ENCODE measurements around the gene PAOX.
"Not testable (repeated sequence)": the region's sequence is repeated elsewhere in the genome, so short reads cannot be mapped to it uniquely, and the experiment has no call there.

The PAOX gene

DNA sequence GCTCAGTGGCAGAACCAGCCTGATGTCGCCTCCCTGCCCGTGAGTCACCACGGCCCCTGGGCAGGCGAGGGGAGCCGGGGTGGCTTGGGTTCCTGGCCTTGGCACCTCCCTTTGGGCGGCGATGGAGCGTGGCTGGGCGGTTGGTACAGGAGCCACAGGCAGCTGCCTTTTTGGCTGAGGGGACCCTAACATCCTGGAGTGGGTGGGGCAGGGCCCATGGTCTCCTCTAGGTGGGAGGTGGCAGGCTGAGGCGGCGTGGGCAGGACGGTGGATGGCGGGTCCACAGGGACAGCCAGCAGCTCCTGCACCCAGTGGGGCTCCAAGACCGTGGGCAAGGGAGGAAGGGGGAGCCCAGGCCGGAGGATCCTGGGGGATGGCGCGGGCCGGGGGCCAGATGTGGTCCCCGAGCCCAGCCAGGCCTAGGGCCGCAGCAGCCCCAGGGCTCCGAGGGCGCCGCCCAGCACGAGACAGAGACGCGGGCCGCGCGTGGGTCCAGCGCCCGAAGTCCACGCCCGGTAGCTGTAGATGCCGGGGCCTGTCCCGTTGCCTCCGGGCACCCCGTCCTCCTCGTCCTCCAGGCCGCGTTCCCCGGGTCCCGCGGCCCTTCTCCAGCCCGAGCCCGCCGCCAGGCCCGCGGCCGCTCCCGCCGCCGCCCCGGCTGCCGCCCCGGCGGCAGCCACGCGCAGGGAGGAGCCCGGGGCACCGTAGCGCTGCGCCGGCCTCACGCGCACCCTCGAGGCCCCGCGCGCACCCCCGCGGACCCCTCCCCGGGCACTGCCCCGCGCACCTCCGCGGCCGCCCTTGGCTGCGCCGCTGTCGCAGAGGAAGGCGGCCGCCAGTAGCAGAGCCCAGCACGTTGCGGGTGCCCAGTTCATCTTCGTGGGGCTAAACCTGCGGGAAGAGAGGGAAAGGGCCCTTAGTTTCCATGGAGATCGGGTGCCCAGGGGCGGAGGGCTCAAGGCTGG is 44.0 kb downstream of the PAOX start:
- Histone ChIP-seq H3K9ac (ENCODE audit: low read length) (no peak overlapping the region), H3K9me3 (ENCODE audit: control insufficient read depth, low read length) (no peaks in the 10 kb centered on the region), H3K4me3 (ENCODE audit: low read length) (no peak overlapping the region), H3K36me3 (ENCODE audit: control insufficient read depth, insufficient read depth, low read length) (no peaks in the 10 kb centered on the region), H3K27me3 (ENCODE audit: control insufficient read depth, insufficient read depth, low read length) (peaks cover 13% of the 10 kb centered on the region), H3K4me1 (ENCODE audit: control insufficient read depth, insufficient read depth, low read length) (no peaks in the 10 kb centered on the region)

DNA sequence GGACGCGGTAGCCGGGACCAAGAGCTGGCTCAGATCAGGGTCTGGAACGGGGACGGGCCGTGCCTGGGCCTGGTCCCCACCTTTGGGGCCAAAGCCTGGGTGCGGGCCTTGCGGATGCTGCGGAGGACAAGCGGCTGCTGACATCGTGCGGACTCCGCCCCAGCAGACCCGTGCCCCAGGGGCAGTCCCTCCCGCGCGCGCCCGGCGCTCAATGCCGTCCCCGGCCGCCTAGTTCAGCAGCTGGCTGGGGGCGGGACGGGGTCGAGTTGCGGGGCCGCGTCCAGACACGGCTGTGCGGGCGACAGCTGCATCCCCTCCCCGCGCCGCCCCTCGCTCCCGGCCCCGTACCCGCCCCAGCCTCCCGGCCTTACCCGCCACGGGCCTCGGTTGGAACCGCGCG is 45.0 kb downstream of the PAOX start:
- H3K36me3 ChIP-seq (ENCODE audit: control insufficient read depth, insufficient read depth, low read length); H3K4me1 ChIP-seq (ENCODE audit: control insufficient read depth, insufficient read depth, low read length); H3K9ac ChIP-seq (ENCODE audit: low read length); H3K4me3 ChIP-seq (ENCODE audit: low read length); H3K9me3 ChIP-seq (ENCODE audit: control insufficient read depth, low read length): not testable (repeated sequence)
- H3K27me3 ChIP-seq (ENCODE audit: control insufficient read depth, insufficient read depth, low read length): peaks cover 13% of the 10 kb centered on the region

DNA sequence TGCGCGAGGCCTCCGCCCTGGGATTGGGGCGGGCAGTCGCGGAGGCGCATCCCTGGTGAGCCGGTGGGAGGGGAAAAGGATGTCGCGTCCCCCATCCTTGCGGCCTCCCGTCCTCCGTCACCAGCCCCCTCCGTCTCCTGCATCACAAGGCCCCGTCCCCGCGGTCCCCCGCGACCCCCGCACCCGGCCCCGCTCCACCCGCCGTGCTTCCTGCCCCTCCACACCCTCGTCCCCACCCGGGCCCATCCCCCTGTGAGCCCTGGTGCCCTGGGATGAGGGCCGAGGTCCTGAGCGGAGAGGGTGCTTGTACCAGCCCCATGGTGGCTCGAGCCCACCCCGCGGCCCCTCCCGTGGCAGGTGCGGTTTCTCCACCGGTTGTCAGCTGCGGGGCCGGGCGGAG is 45.5 kb downstream of the PAOX start, which contains the start of gene SPRN:
Gene SPRN, minus strand, starts transcription at position 25 of the 400 bp plus-strand sequence. CDS start 944 bp downstream, outside the sequence.
- H3K4me1 ChIP-seq (ENCODE audit: control insufficient read depth, insufficient read depth, low read length); H3K4me3 ChIP-seq (ENCODE audit: low read length); H3K36me3 ChIP-seq (ENCODE audit: control insufficient read depth, insufficient read depth, low read length): not testable (repeated sequence)

DNA sequence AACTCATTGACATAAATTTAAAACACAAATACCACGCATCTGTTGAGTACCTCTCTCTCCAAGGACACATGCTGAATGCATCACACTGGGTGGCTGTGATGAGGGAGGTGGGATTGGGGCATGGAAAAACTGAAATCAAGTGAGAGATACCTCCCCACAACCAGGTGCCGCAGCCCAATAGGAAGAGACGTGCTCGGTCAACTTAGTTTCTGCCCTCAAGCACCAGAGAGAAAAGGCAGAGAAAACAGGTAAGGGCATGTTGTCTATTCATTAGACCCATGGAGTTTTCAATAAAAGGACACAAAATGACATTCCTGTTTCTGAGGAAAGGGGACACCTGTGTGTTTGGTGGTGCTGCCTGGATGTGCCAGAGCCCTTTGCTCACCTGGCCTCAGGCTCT is 50.5 kb downstream of the PAOX start:
- not testable (repeated sequence) for H3K4me1 ChIP-seq (ENCODE audit: control insufficient read depth, insufficient read depth, low read length); H3K4me3 ChIP-seq (ENCODE audit: low read length); H3K9ac ChIP-seq (ENCODE audit: low read length); H3K36me3 ChIP-seq (ENCODE audit: control insufficient read depth, insufficient read depth, low read length); H3K9me3 ChIP-seq (ENCODE audit: control insufficient read depth, low read length); H3K27me3 ChIP-seq (ENCODE audit: control insufficient read depth, insufficient read depth, low read length)

More for the DNA sequence above, 45.5 kb downstream of the PAOX start, which contains the start of gene SPRN:
- H3K9me3 ChIP-seq (ENCODE audit: control insufficient read depth, low read length); H3K9ac ChIP-seq (ENCODE audit: low read length): not testable (repeated sequence)
- peaks cover 13% of the 10 kb centered on the region for H3K27me3 ChIP-seq (ENCODE audit: control insufficient read depth, insufficient read depth, low read length)

DNA sequence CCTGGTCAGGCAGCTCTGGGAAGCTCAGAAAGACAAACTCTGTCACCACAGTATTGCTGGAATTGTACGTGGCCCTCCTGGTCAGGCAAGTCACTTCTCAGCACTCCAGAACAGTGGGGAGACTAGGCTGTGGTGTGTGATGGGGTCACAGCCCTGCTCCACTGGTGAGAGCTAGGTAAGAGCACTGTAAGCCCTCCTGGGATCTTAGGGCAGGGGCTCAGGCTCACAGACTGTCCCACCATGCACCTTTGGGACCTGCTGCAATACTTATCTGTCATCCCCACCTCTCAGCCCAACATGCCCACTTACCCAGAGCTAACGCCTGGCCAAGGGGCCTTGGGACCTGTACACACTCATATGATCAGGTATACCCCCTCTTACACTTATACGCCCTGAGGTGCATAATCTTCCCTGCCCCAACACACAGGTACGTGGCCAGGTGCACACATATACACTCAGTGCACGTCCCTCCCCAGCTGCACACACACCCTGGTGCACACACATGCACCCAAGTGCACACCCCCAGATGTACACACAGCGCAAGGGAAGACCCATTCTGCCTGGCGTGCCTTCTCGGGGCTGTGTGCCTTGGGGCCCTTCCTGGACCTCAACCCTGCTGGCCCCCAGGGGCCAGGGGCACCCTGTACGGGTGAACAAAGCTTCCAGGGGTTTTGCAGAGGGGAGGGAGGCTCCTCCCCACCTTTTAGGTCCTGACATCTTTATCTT is 53.0 kb downstream of the PAOX start:
- not testable (repeated sequence) for H3K27me3 ChIP-seq (ENCODE audit: control insufficient read depth, insufficient read depth, low read length); H3K9me3 ChIP-seq (ENCODE audit: control insufficient read depth, low read length); H3K4me1 ChIP-seq (ENCODE audit: control insufficient read depth, insufficient read depth, low read length); H3K4me3 ChIP-seq (ENCODE audit: low read length); H3K36me3 ChIP-seq (ENCODE audit: control insufficient read depth, insufficient read depth, low read length); H3K9ac ChIP-seq (ENCODE audit: low read length)

DNA sequence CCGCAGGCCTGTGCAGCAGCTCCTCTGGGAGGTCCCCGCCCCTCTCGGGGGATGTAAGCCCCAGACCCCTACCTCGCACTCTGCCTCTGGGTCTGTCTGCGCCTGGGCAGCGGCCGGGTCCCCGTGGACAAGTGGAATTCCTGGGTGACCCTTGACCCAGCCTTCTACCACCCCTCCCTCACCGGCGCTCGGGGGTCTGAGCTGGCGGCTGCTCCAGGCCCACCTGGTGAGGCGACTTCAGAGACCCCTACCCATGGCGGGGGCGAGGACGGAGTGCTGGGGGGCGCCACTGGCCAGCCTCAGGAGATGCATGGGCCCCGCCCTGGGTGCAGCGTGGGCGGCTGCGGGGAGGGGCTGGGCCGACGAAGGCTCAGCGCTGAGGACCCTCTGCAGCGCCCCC is 53.7 kb downstream of the PAOX start:
- H3K4me3 ChIP-seq (ENCODE audit: low read length); H3K4me1 ChIP-seq (ENCODE audit: control insufficient read depth, insufficient read depth, low read length); H3K9ac ChIP-seq (ENCODE audit: low read length); H3K36me3 ChIP-seq (ENCODE audit: control insufficient read depth, insufficient read depth, low read length); H3K9me3 ChIP-seq (ENCODE audit: control insufficient read depth, low read length); H3K27me3 ChIP-seq (ENCODE audit: control insufficient read depth, insufficient read depth, low read length): not testable (repeated sequence)

DNA sequence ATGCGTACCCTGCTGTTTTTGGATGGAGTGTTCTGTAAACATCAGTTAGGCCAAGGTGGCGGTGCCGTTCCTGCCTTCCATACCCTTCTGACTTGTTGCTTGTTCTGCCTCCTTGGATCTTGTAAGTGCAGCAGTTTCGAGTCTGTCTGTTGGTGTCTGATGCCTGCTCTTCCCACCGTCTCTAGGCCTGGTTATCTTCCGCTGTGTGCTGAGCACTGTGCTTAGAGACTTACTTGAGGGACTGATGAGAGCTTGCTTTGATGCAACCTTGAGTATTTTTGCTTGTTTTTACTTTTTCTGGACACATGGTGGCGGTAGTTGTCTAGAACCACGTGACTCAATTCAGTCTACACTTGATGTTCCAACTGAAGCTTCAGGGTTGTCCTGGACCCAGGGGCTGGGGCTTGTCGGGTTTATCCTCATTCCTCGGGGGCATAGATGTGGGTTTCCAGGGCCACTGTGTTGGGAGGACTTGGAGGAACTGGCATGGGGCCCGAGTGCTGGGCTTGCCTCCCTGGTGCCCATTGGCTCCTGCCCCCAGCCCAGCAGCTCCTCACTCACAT is 59.7 kb downstream of the PAOX start:
- Histone ChIP-seq H3K27me3 (ENCODE audit: control insufficient read depth, insufficient read depth, low read length) (no peaks in the 10 kb centered on the region), H3K9me3 (ENCODE audit: control insufficient read depth, low read length) (no peaks in the 10 kb centered on the region), H3K9ac (ENCODE audit: low read length) (no peak overlapping the region), H3K4me1 (ENCODE audit: control insufficient read depth, insufficient read depth, low read length) (no peaks in the 10 kb centered on the region), H3K36me3 (ENCODE audit: control insufficient read depth, insufficient read depth, low read length) (no peaks in the 10 kb centered on the region), H3K4me3 (ENCODE audit: low read length) (no peak overlapping the region)

DNA sequence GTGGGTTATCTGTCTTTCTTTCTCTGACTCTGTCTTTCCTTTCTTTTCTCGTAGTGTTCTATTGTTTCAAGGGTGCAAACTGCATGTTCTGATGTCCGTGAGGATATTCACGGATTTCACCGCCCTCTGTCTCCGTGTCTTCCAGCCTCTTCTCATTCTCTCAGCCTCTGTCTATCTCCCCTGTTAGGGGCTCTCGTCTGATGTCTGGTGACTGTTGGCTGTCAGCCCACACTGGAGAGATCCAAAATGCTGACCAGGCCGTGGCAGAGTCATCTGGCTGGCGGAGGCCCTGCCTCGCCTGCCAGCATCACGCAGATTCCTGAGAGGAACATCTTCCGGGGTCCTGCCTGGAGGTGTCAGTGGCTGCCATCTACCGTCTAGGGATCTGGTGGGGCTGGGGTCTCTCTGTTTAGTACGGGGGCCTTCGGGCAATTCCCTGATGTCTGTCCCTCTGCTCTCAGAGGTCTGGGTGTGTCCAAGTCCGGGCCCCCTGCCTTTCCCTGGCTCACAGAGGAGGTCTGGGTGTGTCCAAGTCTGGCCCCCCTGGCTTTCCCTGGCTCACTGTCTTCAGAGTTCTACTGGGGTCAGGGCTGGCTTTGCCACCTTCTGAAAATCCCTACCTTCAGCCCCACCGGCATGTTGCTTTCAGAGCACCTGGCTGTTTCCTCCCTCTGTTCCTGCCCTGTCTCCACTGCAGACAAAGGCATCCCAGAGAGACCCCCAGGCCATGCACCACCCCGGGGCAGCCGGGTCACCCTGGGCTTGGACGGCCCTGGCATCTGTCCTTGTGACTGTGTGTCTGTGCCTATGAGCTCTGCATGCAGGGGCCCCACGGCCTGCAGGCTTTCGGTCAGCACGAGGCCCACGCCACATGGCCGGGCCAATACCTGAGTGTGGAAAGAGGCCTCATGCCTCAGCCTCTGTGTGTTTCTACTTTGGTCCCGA is 60.7 kb downstream of the PAOX start:
- Histone ChIP-seq H3K9me3 (ENCODE audit: control insufficient read depth, low read length) (no peaks in the 10 kb centered on the region), H3K4me3 (ENCODE audit: low read length) (no peak overlapping the region), H3K9ac (ENCODE audit: low read length) (no peak overlapping the region), H3K4me1 (ENCODE audit: control insufficient read depth, insufficient read depth, low read length) (no peaks in the 10 kb centered on the region), H3K27me3 (ENCODE audit: control insufficient read depth, insufficient read depth, low read length) (no peaks in the 10 kb centered on the region), H3K36me3 (ENCODE audit: control insufficient read depth, insufficient read depth, low read length) (no peaks in the 10 kb centered on the region)

DNA sequence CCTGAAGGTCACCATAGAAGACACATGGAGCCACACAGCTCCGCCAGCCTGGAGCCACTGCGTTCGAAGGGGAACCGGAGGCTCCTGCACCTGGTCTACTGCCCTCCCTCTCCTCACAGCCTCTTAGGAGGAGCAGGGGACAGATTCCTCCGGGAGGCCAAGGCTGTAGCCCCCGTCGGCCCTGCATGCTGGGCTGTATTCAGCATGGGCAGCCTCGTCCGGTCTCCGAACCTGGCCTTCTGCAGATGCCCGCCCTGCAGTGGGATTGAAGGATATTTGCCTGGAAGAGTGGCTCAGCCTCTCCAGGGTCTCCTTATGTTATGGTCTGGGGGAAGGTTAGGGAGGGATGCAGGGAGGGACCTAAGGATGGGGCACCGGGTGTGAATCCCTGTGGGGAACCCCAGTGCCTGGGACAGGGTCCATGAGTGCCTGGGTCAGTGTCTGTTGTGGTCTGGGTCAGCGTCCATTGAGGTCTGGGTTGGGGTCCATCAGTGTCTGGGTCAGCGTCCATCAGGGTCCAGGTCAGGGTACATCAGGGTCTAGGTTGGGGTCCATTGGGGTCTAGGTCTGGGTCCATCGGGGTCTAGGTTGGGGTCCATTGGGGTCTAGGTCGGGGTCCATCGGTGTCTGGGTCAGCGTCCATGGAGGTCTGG is 61.7 kb downstream of the PAOX start:
- Histone ChIP-seq H3K4me3 (ENCODE audit: low read length) (no peak overlapping the region), H3K36me3 (ENCODE audit: control insufficient read depth, insufficient read depth, low read length) (no peaks in the 10 kb centered on the region), H3K9ac (ENCODE audit: low read length) (no peak overlapping the region), H3K9me3 (ENCODE audit: control insufficient read depth, low read length) (no peaks in the 10 kb centered on the region), H3K4me1 (ENCODE audit: control insufficient read depth, insufficient read depth, low read length) (no peaks in the 10 kb centered on the region), H3K27me3 (ENCODE audit: control insufficient read depth, insufficient read depth, low read length) (no peaks in the 10 kb centered on the region)
